Astrocyte (in vitro differentiated cells and primary cell): ENCODE measurements around the gene DNAH14.

Experiments
- CTCF ChIP-seq: IDR thresholded peaks from 2 replicates; pipeline ENCODE4 v1.5.1; 2011; ENCODE audit warnings: low read depth, mild to moderate bottlenecking, inconsistent platforms, low read length, moderate library complexity; ENCODE audit not compliant: insufficient read depth
- EZH2 ChIP-seq: IDR thresholded peaks from 2 replicates; pipeline ENCODE4 v1.6.1; 2012; ENCODE audit warnings: mild to moderate bottlenecking, low read length, inconsistent platforms; ENCODE audit not compliant: insufficient read depth

- TF ChIP-seq CTCF (no peak), EZH2 (no peak)
Observed at GRCh38 chr1:225042263-225042662, 112.8 kb downstream of the DNAH14 start.
